ENCODE measurements around the gene SFI1. TPM values are rescaled to one million over a fixed set of nuclear protein-coding genes. Genes with fewer than 3 reads are reported as not detected.

The SFI1 gene
- total and polyA plus RNA-seq, 4 donors, result 3.1 to 16.2 (median 7.4) TPM

- Histone ChIP-seq H3K4me3 (ENCODE audit: low read depth in 1 of 3, low read length in 3 of 3) (no peak overlapping the region), H3K9ac (ENCODE audit: low read depth in 1 of 2, low read length in 2 of 2) (no peak overlapping the region), H3K36me3 (ENCODE audit: control insufficient read depth in 4 of 4, insufficient read depth in 3 of 4, low read depth in 1 of 4, low read length in 3 of 4) (peaks cover 0 to 5% (median 0%) of the 10 kb centered on the region in 4 donors), H3K9me3 (ENCODE audit: control insufficient read depth in 4 of 4, low read length in 3 of 4) (no peaks in the 10 kb centered on the region), H3K27me3 (ENCODE audit: control insufficient read depth in 4 of 4, insufficient read depth in 4 of 4, low read length in 3 of 4) (no peaks in the 10 kb centered on the region), H3K27ac (ENCODE audit: low read depth in 1 of 2, low read length in 2 of 2) (no peak overlapping the region), H3K4me1 (ENCODE audit: control insufficient read depth in 4 of 4, insufficient read depth in 4 of 4, low read length in 3 of 4) (peaks cover 0 to 4% (median 0%) of the 10 kb centered on the region in 4 donors)
- no peak for DNase-seq (ENCODE audit: low spot score)
- TF ChIP-seq CTCF (IDR thresholded peaks at IDR 0.05; ENCODE audit: low read depth, low read length, missing input control), result no peak
- no peak for TF ChIP-seq FOXA2 (IDR thresholded peaks at IDR 0.05)
- no peak for TF ChIP-seq RXRA (IDR thresholded peaks at IDR 0.05)
- no peak for TF ChIP-seq TAF1 (conservative IDR thresholded peaks at IDR 0.05)
- TF ChIP-seq HNF4A (conservative IDR thresholded peaks at IDR 0.05), result no peak
- TF ChIP-seq EGR1 (IDR thresholded peaks at IDR 0.05; ENCODE audit: low read depth in 2 of 2), result no peak
- no peak for TF ChIP-seq ATF3 (IDR thresholded peaks at IDR 0.05)
- no peak for TF ChIP-seq FOXA1 (IDR thresholded peaks at IDR 0.05)
- no peak for TF ChIP-seq RAD21 (IDR thresholded peaks at IDR 0.05)
- no peak for TF ChIP-seq JUND (IDR thresholded peaks at IDR 0.05)
- WGBS, result 96% methylated on average over 9 of the region's 9 CpGs
These were observed 109.7 kb downstream of the SFI1 start for GRCh38 chr22:31605851-31606585.

- no peak overlapping the region for H3K27ac ChIP-seq (ENCODE audit: low read depth in 1 of 2, low read length in 2 of 2)
- no peak for TF ChIP-seq YY1 (IDR thresholded peaks at IDR 0.05)
- TF ChIP-seq SP1 (IDR thresholded peaks at IDR 0.05), result no peak
- no peak for TF ChIP-seq HNF4A (conservative IDR thresholded peaks at IDR 0.05)
- no peak for TF ChIP-seq RAD21 (IDR thresholded peaks at IDR 0.05)
- TF ChIP-seq REST (IDR thresholded peaks at IDR 0.05), result no peak
- TF ChIP-seq TAF1 (conservative IDR thresholded peaks at IDR 0.05), result no peak
- no peak for TF ChIP-seq GABPA (IDR thresholded peaks at IDR 0.05 in 1 of 2, conservative IDR thresholded peaks at IDR 0.05 in 1 of 2)
- TF ChIP-seq RXRA (IDR thresholded peaks at IDR 0.05), result no peak
- no peak for TF ChIP-seq HNF4G (IDR thresholded peaks at IDR 0.05)
- TF ChIP-seq JUND (IDR thresholded peaks at IDR 0.05), result no peak
- no peak for TF ChIP-seq FOXA1 (IDR thresholded peaks at IDR 0.05)
- no peak for TF ChIP-seq ATF3 (IDR thresholded peaks at IDR 0.05)
- TF ChIP-seq ZBTB33 (IDR thresholded peaks at IDR 0.05), result no peak
- no peak for TF ChIP-seq MAX (IDR thresholded peaks at IDR 0.05)
- TF ChIP-seq EGR1 (IDR thresholded peaks at IDR 0.05; ENCODE audit: low read depth in 2 of 2), result no peak
- TF ChIP-seq FOXA2 (IDR thresholded peaks at IDR 0.05), result no peak
- TF ChIP-seq CTCF (IDR thresholded peaks at IDR 0.05; ENCODE audit: low read depth, low read length, missing input control), result no peak
- no peak for TF ChIP-seq NR2F2 (IDR thresholded peaks at IDR 0.05)
- no peak overlapping the region for H3K4me3 ChIP-seq (ENCODE audit: low read depth in 1 of 3, low read length in 3 of 3)
- H3K27me3 ChIP-seq (ENCODE audit: control insufficient read depth in 4 of 4, insufficient read depth in 4 of 4, low read length in 3 of 4), result no peaks in the 10 kb centered on the region
- no peaks in the 10 kb centered on the region for H3K36me3 ChIP-seq (ENCODE audit: control insufficient read depth in 4 of 4, insufficient read depth in 3 of 4, low read depth in 1 of 4, low read length in 3 of 4)
- DNase-seq (ENCODE audit: low spot score), result no peak
- no peaks in the 10 kb centered on the region for H3K9me3 ChIP-seq (ENCODE audit: control insufficient read depth in 4 of 4, low read length in 3 of 4)
- WGBS, result 97% methylated on average over 7 of the region's 7 CpGs
- H3K9ac ChIP-seq (ENCODE audit: low read depth in 1 of 2, low read length in 2 of 2), result no peak overlapping the region
- peaks cover 0 to 6% (median 0%) of the 10 kb centered on the region in 4 donors for H3K4me1 ChIP-seq (ENCODE audit: control insufficient read depth in 4 of 4, insufficient read depth in 4 of 4, low read length in 3 of 4)
These were observed 111.4 kb downstream of the SFI1 start for GRCh38 chr22:31607696-31608095.

All from liver (tissue), 9 donors.